GM21825 (cell line): ENCODE results near the gene TXNDC2.
A peak's percentile ranks its signal among the peaks of the same experiment; 100 is the strongest.
"Not testable (repeated sequence)": the region's sequence is repeated elsewhere in the genome, so short reads cannot be mapped to it uniquely, and the experiment has no call there.

Source experiments
- ATAC-seq: cut with Tn5 transposase; IDR thresholded peaks from one replicate; pipeline ENCODE4 v1.9.1; 2021; ENCODE audit warnings: mild to moderate bottlenecking, moderate library complexity; ENCODE audit not compliant: unreplicated experiment

TXNDC2 gene

GRCh38 chr18:9912285-9912684, 26.5 kb downstream of the TXNDC2 start:
- not testable (repeated sequence) for ATAC-seq

GRCh38 chr18:9913151-9913525, 27.4 kb downstream of the TXNDC2 start:
- ATAC-seq, result no peak

- ATAC-seq, result peak; percentile 75
These were observed 28.0 kb downstream of the TXNDC2 start, which contains the start of gene VAPA for GRCh38 chr18:9913526-9914333. VAPA (plus strand) TSS chr18:9914016; CDS start chr18:9914257, 241 bp downstream.

- ATAC-seq, result no peak
These were observed 28.5 kb downstream of the TXNDC2 start for GRCh38 chr18:9914334-9914583.

GRCh38 chr18:9914584-9915290, 29.0 kb downstream of the TXNDC2 start:
- peak; percentile 31 for ATAC-seq

GRCh38 chr18:9915291-9916076, 29.7 kb downstream of the TXNDC2 start:
- ATAC-seq, result no peak

- no peak for ATAC-seq
These were observed 30.4 kb downstream of the TXNDC2 start for GRCh38 chr18:9916077-9916639.

GRCh38 chr18:9916808-9917207, 31.0 kb downstream of the TXNDC2 start:
- ATAC-seq, result no peak

GRCh38 chr18:9918016-9918680, 32.4 kb downstream of the TXNDC2 start:
- ATAC-seq, result no peak

- ATAC-seq, result no peak
These were observed 33.9 kb downstream of the TXNDC2 start for GRCh38 chr18:9919564-9920232.

GRCh38 chr18:9922592-9923311, 37.0 kb downstream of the TXNDC2 start:
- ATAC-seq, result no peak

GRCh38 chr18:9924371-9924943, 38.7 kb downstream of the TXNDC2 start:
- ATAC-seq, result no peak

GRCh38 chr18:9925369-9925768, 39.6 kb downstream of the TXNDC2 start:
- ATAC-seq, result no peak

- no peak for ATAC-seq
These were observed 40.0 kb downstream of the TXNDC2 start for GRCh38 chr18:9925795-9926194.

- no peak for ATAC-seq
These were observed 40.6 kb downstream of the TXNDC2 start for GRCh38 chr18:9926223-9926894.

GRCh38 chr18:9926977-9927376, 41.2 kb downstream of the TXNDC2 start:
- no peak for ATAC-seq

GRCh38 chr18:9927392-9928063, 41.8 kb downstream of the TXNDC2 start:
- ATAC-seq, result no peak

- ATAC-seq, result no peak
These were observed 43.0 kb downstream of the TXNDC2 start for GRCh38 chr18:9928646-9929259.
